K562 (cell line): ENCODE measurements around the gene SLC16A6. TPM values are rescaled to one million over a fixed set of nuclear protein-coding genes. Genes with fewer than 3 reads are reported as not detected.

Source experiments
- EP400 ChIP-seq: fragments of 450-650 bp; IDR thresholded peaks from 2 replicates; pipeline ENCODE4 v1.6.1; 2017; ENCODE audit warnings: antibody characterized with exemption, mild to moderate bottlenecking, moderate library complexity
- HDAC8 ChIP-seq: fragments of 450-650 bp; IDR thresholded peaks from 2 replicates; pipeline ENCODE4 v1.6.1; 2016; ENCODE audit warnings: mild to moderate bottlenecking, missing genetic modification characterization, moderate library complexity, missing compliant biosample characterization
- NCOA6 ChIP-seq: fragments of 450-650 bp; IDR thresholded peaks from 2 replicates; pipeline ENCODE4 v1.6.1; 2017; ENCODE audit warnings: mild to moderate bottlenecking
- ZBTB7A ChIP-seq: IDR thresholded peaks from 2 replicates; pipeline ENCODE4 v1.6.1; 2011; ENCODE audit warnings: low read depth, mild to moderate bottlenecking, low read length, moderate library complexity, borderline replicate concordance; ENCODE audit not compliant: control insufficient read depth
- ZC3H4 ChIP-seq: sonication (generic); formaldehyde crosslinking; IDR thresholded peaks from 2 replicates; pipeline ENCODE4 v1.9.0; 2021; ENCODE audit warnings: missing genetic modification reagents, borderline replicate concordance
- ZFX ChIP-seq: sonication (generic); formaldehyde crosslinking; IDR thresholded peaks from 2 replicates; pipeline ENCODE4 v1.8.0; 2022; ENCODE audit warnings: mild to moderate bottlenecking, missing genetic modification reagents, moderate library complexity
- ZNF253 ChIP-seq: fragments of 250-450 bp; sonication (Bioruptor Pico); conservative IDR thresholded peaks from 2 replicates; pipeline ENCODE4 v1.6.1; 2021; ENCODE audit warnings: mild to moderate bottlenecking
- ZNF318 ChIP-seq, 2 experiments: fragments of 450-650 bp; IDR thresholded peaks; 2 replicates each; pipeline ENCODE4 v1.6.1; 2016; ENCODE audit warnings: mild to moderate bottlenecking in 2 of 2, borderline replicate concordance in 1 of 2, low read depth in 1 of 2, moderate library complexity in 1 of 2
- ZNF436 ChIP-seq: fragments of 250-450, 450-650 bp; sonication (Bioruptor Pico); formaldehyde crosslinking; IDR thresholded peaks from 2 replicates; pipeline ENCODE4 v1.7.0; 2020; ENCODE audit warnings: mild to moderate bottlenecking
- polyA plus RNA-seq, 8 experiments: library from polyadenylated mRNA; depleted of rRNA in 4 of 8; stranded (reverse) in 5 of 8; unstranded in 3 of 8; fragments of >200 nt; fragmentation: Nextera tagmentation in 2 of 8; fragmentation: Illumina TruSeq in 1 of 8; extraction: Ambion mirVana in 2 of 8; extraction: Trizol in 1 of 8; gene quantifications; 2 replicates each; pipeline versions ENCODE4 v1.2.1 to v1.2.3, GENCODE V29; 2011 to 2014; ENCODE audit warnings: inconsistent platforms in 1 of 8, missing spikeins in 1 of 8
- total RNA-seq, 7 experiments: library from RNA; depleted of rRNA in 6 of 7; stranded (reverse); fragments of >200 nt in 6 of 7; fragmentation: Illumina TruSeq in 2 of 7; extraction: Trizol in 2 of 7; gene quantifications; 2 replicates each; pipeline versions ENCODE4 v1.2.1 to v1.2.3, GENCODE V29; 2011 to 2021; ENCODE audit warnings: low replicate concordance in 1 of 7
- TF ChIP-seq, protein P1 (sequence below): sonication (generic); formaldehyde crosslinking; IDR thresholded peaks from 2 replicates; pipeline ENCODE4 v1.8.0; 2023; ENCODE audit warnings: missing genetic modification reagents, mild to moderate bottlenecking, borderline replicate concordance
- TF ChIP-seq, protein P2 (sequence below), 2 experiments: fragments of 450-650 bp; conservative IDR thresholded peaks; 2 replicates each; pipeline ENCODE4 v1.6.1; 2017; ENCODE audit warnings: mild to moderate bottlenecking in 2 of 2, moderate library complexity in 2 of 2

The SLC16A6 gene
- total and polyA plus RNA-seq, 9 of the 15 experiments (the other 6 are each of a cell fraction or from before 2014, with no cell fraction given): 0.05 to 0.31 (median 0.15) TPM

GRCh38 chr17:68247445-68248198 is 43.3 kb downstream of the SLC16A6 start, which contains the start of gene AMZ2 (continued):
- TF ChIP-seq, protein P1, sequence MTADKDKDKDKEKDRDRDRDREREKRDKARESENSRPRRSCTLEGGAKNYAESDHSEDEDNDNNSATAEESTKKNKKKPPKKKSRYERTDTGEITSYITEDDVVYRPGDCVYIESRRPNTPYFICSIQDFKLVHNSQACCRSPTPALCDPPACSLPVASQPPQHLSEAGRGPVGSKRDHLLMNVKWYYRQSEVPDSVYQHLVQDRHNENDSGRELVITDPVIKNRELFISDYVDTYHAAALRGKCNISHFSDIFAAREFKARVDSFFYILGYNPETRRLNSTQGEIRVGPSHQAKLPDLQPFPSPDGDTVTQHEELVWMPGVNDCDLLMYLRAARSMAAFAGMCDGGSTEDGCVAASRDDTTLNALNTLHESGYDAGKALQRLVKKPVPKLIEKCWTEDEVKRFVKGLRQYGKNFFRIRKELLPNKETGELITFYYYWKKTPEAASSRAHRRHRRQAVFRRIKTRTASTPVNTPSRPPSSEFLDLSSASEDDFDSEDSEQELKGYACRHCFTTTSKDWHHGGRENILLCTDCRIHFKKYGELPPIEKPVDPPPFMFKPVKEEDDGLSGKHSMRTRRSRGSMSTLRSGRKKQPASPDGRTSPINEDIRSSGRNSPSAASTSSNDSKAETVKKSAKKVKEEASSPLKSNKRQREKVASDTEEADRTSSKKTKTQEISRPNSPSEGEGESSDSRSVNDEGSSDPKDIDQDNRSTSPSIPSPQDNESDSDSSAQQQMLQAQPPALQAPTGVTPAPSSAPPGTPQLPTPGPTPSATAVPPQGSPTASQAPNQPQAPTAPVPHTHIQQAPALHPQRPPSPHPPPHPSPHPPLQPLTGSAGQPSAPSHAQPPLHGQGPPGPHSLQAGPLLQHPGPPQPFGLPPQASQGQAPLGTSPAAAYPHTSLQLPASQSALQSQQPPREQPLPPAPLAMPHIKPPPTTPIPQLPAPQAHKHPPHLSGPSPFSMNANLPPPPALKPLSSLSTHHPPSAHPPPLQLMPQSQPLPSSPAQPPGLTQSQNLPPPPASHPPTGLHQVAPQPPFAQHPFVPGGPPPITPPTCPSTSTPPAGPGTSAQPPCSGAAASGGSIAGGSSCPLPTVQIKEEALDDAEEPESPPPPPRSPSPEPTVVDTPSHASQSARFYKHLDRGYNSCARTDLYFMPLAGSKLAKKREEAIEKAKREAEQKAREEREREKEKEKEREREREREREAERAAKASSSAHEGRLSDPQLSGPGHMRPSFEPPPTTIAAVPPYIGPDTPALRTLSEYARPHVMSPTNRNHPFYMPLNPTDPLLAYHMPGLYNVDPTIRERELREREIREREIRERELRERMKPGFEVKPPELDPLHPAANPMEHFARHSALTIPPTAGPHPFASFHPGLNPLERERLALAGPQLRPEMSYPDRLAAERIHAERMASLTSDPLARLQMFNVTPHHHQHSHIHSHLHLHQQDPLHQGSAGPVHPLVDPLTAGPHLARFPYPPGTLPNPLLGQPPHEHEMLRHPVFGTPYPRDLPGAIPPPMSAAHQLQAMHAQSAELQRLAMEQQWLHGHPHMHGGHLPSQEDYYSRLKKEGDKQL: no peak
- TF ChIP-seq EP400 (peak; percentile 88), NCOA6 (peak; percentile 87), ZNF318 (IDR thresholded peaks at IDR 0.05; ENCODE audit: borderline replicate concordance in 1 of 2, low read depth in 1 of 2) (no peak), ZNF436 (no peak), ZNF253 (no peak), ZC3H4 (no peak), HDAC8 (tag) (peak; percentile 61; the same call in 1 of the 2 replicates), ZBTB7A (peak; percentile 56; the same call in 1 of the 2 replicates), ZFX (CRISPR knock-in tag) (peak; percentile 97)
- TF ChIP-seq, protein P2, sequence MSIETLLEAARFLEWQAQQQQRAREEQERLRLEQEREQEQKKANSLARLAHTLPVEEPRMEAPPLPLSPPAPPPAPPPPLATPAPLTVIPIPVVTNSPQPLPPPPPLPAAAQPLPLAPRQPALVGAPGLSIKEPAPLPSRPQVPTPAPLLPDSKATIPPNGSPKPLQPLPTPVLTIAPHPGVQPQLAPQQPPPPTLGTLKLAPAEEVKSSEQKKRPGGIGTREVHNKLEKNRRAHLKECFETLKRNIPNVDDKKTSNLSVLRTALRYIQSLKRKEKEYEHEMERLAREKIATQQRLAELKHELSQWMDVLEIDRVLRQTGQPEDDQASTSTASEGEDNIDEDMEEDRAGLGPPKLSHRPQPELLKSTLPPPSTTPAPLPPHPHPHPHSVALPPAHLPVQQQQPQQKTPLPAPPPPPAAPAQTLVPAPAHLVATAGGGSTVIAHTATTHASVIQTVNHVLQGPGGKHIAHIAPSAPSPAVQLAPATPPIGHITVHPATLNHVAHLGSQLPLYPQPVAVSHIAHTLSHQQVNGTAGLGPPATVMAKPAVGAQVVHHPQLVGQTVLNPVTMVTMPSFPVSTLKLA (conservative IDR thresholded peaks at IDR 0.05): peak; percentile 77 to 91
